Mucosa of stomach (tissue), 1 donor: ENCODE results near the gene KSR1.

Source experiments
- H3K27me3 ChIP-seq: one replicate; pipeline ENCODE4 v1.7.0; 2013; ENCODE audit warnings: mild to moderate bottlenecking, low read length; ENCODE audit not compliant: control insufficient read depth, insufficient read depth
- H3K36me3 ChIP-seq: one replicate; pipeline ENCODE4 v1.7.0; 2013; ENCODE audit warnings: low read length; ENCODE audit not compliant: control insufficient read depth, insufficient read depth
- H3K4me1 ChIP-seq: one replicate; pipeline ENCODE4 v1.7.0; 2013; ENCODE audit warnings: mild to moderate bottlenecking, low read length; ENCODE audit not compliant: control insufficient read depth, insufficient read depth
- H3K4me3 ChIP-seq: one replicate; pipeline ENCODE4 v1.7.0; 2013; ENCODE audit warnings: low read length
- H3K9ac ChIP-seq: one replicate; pipeline ENCODE4 v1.7.0; 2013; ENCODE audit warnings: mild to moderate bottlenecking, low read length, moderate library complexity
- H3K9me3 ChIP-seq: one replicate; pipeline ENCODE4 v1.7.0; 2013; ENCODE audit warnings: mild to moderate bottlenecking, low read length, moderate library complexity; ENCODE audit not compliant: control insufficient read depth
- donor health status: Pancreatic carcinoma.

Gene KSR1

GRCh38 chr17:27605409-27605808 is 149.2 kb downstream of the KSR1 start:
- no peak overlapping the region for H3K9ac ChIP-seq
- H3K4me3 ChIP-seq: no peak overlapping the region
- no peaks in the 10 kb centered on the region for H3K27me3 ChIP-seq
- no peaks in the 10 kb centered on the region for H3K36me3 ChIP-seq
- peaks cover 40% of the 10 kb centered on the region for H3K4me1 ChIP-seq
- H3K9me3 ChIP-seq: no peaks in the 10 kb centered on the region

- peaks cover 25% of the 10 kb centered on the region for H3K4me1 ChIP-seq
- H3K27me3 ChIP-seq: no peaks in the 10 kb centered on the region
- H3K9me3 ChIP-seq: no peaks in the 10 kb centered on the region
- H3K4me3 ChIP-seq: no peak overlapping the region
- H3K9ac ChIP-seq: no peak overlapping the region
- no peaks in the 10 kb centered on the region for H3K36me3 ChIP-seq
These were observed 151.4 kb downstream of the KSR1 start for GRCh38 chr17:27607521-27608091.

GRCh38 chr17:27608328-27609230 is 152.3 kb downstream of the KSR1 start:
- Histone ChIP-seq H3K9me3 (no peaks in the 10 kb centered on the region), H3K4me1 (peaks cover 18% of the 10 kb centered on the region), H3K27me3 (no peaks in the 10 kb centered on the region), H3K9ac (no peak overlapping the region), H3K4me3 (no peak overlapping the region), H3K36me3 (no peaks in the 10 kb centered on the region)

GRCh38 chr17:27609611-27610303 is 153.5 kb downstream of the KSR1 start:
- peaks cover 6% of the 10 kb centered on the region for H3K4me1 ChIP-seq
- H3K36me3 ChIP-seq: no peaks in the 10 kb centered on the region
- H3K4me3 ChIP-seq: no peak overlapping the region
- no peaks in the 10 kb centered on the region for H3K9me3 ChIP-seq
- H3K9ac ChIP-seq: peak overlapping the region; percentile 31
- no peaks in the 10 kb centered on the region for H3K27me3 ChIP-seq

GRCh38 chr17:27610304-27610677 is 154.0 kb downstream of the KSR1 start:
- Histone ChIP-seq H3K4me1 (peaks cover 5% of the 10 kb centered on the region), H3K4me3 (no peak overlapping the region), H3K36me3 (no peaks in the 10 kb centered on the region), H3K27me3 (no peaks in the 10 kb centered on the region), H3K9ac (peak overlapping the region; percentile 31), H3K9me3 (no peaks in the 10 kb centered on the region)

GRCh38 chr17:27612160-27612770 is 156.0 kb downstream of the KSR1 start:
- H3K27me3 ChIP-seq: no peaks in the 10 kb centered on the region
- H3K9me3 ChIP-seq: no peaks in the 10 kb centered on the region
- peaks cover 5% of the 10 kb centered on the region for H3K4me1 ChIP-seq
- no peaks in the 10 kb centered on the region for H3K36me3 ChIP-seq
- H3K9ac ChIP-seq: no peak overlapping the region
- H3K4me3 ChIP-seq: no peak overlapping the region

GRCh38 chr17:27613433-27613832 is 157.2 kb downstream of the KSR1 start:
- no peak overlapping the region for H3K4me3 ChIP-seq
- H3K36me3 ChIP-seq: no peaks in the 10 kb centered on the region
- H3K27me3 ChIP-seq: no peaks in the 10 kb centered on the region
- peaks cover 5% of the 10 kb centered on the region for H3K4me1 ChIP-seq
- no peaks in the 10 kb centered on the region for H3K9me3 ChIP-seq
- H3K9ac ChIP-seq: no peak overlapping the region

GRCh38 chr17:27615121-27615520 is 158.9 kb downstream of the KSR1 start:
- Histone ChIP-seq H3K4me1 (peaks cover under 1% of the 10 kb centered on the region), H3K27me3 (no peaks in the 10 kb centered on the region), H3K9me3 (no peaks in the 10 kb centered on the region), H3K36me3 (peaks cover 3% of the 10 kb centered on the region), H3K9ac (no peak overlapping the region), H3K4me3 (no peak overlapping the region)

GRCh38 chr17:27616414-27616813 is 160.2 kb downstream of the KSR1 start:
- no peak overlapping the region for H3K9ac ChIP-seq
- H3K9me3 ChIP-seq: no peaks in the 10 kb centered on the region
- H3K4me1 ChIP-seq: peaks cover under 1% of the 10 kb centered on the region
- H3K27me3 ChIP-seq: no peaks in the 10 kb centered on the region
- no peak overlapping the region for H3K4me3 ChIP-seq
- H3K36me3 ChIP-seq: peaks cover 7% of the 10 kb centered on the region

GRCh38 chr17:27618417-27618816 is 162.2 kb downstream of the KSR1 start:
- Histone ChIP-seq H3K9me3 (no peaks in the 10 kb centered on the region), H3K9ac (no peak overlapping the region), H3K36me3 (peaks cover 7% of the 10 kb centered on the region), H3K27me3 (no peaks in the 10 kb centered on the region), H3K4me3 (no peak overlapping the region), H3K4me1 (peaks cover 15% of the 10 kb centered on the region)

GRCh38 chr17:27620721-27621120 is 164.5 kb downstream of the KSR1 start:
- Histone ChIP-seq H3K27me3 (no peaks in the 10 kb centered on the region), H3K36me3 (peaks cover 7% of the 10 kb centered on the region), H3K4me1 (peaks cover 15% of the 10 kb centered on the region), H3K9me3 (no peaks in the 10 kb centered on the region), H3K9ac (no peak overlapping the region), H3K4me3 (no peak overlapping the region)

GRCh38 chr17:27621536-27621935 is 165.3 kb downstream of the KSR1 start:
- Histone ChIP-seq H3K36me3 (peaks cover 7% of the 10 kb centered on the region), H3K9ac (no peak overlapping the region)

More at GRCh38 chr17:27621536-27621935, 165.3 kb downstream of the KSR1 start:
- no peak overlapping the region for H3K4me3 ChIP-seq
- no peaks in the 10 kb centered on the region for H3K9me3 ChIP-seq
- H3K4me1 ChIP-seq: peaks cover 15% of the 10 kb centered on the region
- H3K27me3 ChIP-seq: no peaks in the 10 kb centered on the region
